CD4-positive, alpha-beta T cell treated with Interleukin-15 for 1 hour (primary cell): ENCODE data around the gene RABAC1.

Experiments
- DNase-seq: peaks from one replicate; pipeline ENCODE4 v3.0.0-alpha.2; 2020

The RABAC1 gene

DNA sequence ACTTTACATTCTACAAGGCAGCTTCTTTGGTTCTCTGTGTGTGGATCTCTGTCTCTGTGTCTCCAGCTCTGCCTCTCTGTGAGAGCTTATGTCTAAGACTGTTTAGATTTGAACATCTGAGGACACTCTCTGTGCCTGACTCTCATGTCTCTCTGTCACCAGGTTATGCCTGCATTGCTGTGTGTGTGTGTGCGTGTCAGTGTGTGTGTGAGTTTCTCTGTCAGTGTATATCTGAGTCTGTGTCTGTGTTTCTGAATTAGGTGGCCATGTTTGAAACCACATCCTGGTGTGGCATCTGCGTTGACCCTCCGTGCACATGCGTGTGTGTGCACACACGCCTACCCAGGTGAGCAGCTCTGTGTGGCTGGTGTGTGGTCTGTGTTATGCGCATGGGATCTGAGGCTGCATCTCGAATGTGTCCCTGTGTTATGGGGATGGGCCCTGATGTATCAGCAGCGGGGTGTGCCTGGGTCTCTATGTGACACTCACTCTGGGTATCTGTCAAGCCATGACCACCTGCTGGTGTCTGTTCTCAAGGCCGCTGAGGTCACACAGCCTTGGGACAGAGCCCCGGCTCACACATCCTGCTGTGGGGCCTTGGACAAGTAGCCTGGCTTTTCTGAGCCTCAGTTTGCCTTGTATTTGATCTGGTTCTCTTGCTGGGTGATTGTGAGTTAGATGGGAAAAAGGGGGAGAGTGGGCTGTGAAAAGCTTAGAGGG, 28.2 kb upstream of the RABAC1 start:
- DNase-seq = no peak

DNA sequence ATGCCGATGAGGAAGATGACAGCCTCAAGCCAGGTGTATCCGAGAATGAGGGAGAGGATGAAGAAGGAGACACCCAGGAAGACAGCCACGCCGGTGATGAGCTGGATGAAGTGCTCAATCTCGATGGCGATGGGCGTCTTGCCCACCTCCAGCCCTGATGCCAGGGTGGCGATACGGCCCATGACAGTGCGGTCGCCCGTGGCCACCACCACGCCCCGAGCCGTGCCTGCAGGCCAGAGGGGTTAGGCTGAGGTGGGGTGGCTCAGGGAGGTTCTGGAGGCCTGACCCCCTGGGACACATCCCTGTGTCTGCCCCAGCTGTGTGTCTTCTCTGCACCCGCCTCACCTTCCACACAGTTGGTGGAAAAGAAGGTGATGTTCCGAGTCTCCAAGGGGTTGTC, 25.8 kb upstream of the RABAC1 start:
- DNase-seq = no peak

DNA sequence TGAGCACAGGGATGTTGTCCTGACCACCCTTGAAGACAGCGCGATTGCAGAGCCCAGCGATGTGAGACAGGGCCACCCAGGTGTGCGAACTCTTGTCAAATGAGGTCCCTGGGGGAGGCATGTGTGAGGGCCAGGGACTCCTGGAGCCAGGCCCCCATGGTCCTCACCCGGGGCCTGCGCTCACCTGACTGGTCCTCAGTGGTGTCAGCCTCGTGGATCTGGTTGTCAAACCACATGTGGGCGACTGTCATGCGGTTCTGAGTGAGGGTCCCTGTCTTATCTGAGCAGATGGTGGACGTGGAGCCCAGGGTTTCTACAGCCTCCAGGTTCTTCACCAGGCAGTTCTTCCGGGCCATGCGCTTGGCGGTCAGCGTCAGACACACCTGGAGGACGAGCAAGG, 22.6 kb upstream of the RABAC1 start:
- DNase-seq = no peak

DNA sequence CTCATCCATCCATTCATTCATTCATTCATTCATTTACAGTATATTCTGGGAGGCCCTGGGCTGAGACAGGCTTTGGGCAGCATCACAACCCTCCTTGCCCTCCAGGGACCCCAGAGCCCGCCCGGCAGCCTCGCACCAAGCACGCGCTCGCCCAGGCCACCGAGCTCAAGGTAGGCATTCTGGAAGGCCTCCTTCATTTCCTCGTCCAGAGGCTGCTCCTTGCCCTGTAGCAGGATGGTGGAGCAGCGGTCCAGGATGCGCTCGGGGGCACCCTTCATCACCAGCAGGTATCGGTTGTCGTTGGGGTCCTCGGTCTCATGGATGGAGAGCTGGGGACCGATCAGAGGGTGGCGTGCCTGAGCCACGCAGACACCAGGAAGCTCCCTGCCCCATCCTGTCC, 19.3 kb upstream of the RABAC1 start:
- no peak for DNase-seq

DNA sequence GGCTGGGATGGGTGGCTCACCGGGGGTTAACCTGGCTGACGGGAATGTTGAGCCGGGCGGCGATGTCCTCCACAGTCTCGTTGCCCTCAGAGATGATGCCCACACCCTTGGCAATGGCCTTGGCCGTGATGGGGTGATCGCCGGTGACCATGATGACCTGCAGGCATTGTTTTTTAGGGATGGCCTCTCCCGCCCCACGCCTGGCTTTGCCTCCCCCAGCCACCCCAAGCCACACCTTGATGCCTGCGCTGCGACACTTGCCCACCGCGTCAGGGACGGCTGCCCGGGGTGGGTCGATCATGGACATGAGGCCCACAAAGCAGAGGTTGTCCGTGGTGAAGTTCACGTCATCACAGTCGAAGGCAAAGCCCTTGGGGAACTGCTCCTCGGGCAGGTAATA, 18.8 kb upstream of the RABAC1 start:
- DNase-seq = no peak

DNA sequence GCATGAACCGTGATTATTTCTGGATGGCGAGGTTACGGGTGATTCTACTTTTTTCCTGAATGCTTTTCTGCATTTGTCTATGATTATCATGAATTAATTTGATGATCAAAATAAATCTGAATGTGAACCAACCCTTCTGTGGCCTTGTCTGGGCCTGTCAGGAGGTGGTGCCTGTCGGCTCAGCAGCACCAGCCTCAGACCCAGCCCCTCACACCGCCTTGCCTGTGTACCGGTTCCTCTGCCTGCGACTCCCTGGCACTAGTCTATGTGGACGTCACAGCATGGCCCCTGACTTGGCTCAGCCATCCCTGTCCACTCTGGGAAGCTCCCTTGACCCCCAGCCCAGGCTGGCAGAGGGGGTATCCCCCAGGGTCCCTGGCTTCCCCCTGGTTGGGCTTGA, 15.5 kb upstream of the RABAC1 start:
- DNase-seq = no peak

DNA sequence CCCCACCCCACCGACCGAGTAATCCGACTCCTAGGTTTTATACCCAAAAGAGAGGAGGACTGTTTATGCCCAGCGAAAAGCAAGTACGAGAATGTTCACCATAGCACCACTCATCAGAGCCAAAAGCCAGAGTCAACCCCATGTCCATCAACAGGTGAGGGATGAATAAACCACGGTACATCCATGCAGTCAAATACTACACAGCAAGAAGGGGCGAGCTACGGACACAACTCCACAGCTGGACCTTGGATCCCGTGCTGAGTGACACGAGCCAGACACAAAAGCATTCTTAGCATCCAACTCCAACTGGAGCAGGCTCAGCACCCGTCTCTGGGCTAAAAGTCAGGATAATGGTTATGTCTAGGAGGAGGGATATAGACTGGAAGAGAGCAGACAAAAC, 12.2 kb upstream of the RABAC1 start:
- no peak for DNase-seq

DNA sequence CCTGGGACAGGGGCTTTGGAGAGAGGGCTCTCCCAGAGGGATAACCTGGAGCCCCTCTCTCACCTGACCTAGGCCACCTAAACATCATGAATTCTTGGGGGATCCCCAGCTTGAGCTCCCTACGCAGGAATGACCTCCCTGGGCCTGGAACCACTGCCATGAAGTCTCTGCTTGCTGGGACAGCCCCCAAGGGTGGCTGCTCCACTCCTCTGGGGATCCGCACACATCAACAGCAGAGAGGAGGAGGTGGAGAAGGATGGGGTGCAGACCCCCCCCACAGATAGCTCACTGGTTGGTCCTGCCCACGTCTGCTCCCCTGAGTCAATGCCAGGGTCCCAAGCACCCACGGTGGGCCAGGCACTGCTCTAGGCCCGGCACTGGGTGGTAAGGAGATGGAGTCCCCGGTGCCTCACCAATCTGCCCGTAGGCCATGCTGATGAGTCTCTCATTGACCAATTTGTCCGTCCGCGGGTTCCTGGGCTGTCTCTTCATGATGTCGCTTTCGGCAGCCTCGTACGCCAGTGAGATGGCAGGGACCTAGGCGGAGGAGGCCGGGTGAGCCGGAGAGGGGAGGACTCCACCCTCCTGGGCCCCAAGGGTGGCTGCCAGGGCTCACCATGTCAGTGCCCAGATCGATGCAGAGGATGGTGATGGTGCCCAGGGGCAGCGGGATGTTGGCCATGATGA, 10.8 kb upstream of the RABAC1 start:
- DNase-seq = no peak

DNA sequence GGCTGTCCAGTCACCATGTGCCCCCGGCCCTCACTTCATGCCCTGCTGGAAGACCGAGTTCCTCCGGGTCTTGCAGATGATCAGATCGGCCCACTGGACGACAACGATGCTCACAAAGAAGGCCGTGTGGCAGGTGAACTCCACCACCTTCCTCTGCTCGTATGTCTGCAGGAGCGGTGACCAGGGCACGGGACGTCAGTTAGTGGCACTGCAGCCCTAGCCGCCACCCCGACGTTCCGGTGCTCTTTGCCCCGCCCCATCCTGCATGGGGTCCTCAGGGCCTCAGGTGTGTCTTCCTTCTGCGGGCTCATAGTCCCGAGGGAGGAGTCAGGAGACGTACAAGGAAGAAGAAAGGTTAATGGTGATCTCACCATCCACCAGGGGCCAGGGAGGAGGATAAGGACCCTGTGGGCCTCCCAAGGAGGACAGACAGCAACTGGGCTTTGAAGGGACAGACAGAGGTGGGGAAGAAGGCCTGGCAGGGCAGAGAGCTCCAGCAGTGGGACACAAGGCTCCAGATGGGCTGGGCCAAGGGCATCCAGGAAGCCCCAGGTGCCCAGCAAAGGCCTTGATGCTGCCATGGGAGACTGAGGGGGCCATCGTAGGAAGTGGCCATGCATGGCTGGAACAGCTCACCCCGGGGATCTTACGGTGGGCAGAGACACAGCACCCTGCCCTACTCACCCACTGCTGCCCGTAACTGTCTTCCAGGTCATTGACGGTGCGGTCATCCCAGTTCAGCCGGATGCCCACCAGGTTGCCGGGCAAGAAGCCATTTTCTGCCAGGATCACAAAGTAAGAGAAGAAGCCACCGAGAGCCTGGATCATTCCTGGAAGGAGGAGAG, 9.9 kb upstream of the RABAC1 start:
- DNase-seq = no peak

DNA sequence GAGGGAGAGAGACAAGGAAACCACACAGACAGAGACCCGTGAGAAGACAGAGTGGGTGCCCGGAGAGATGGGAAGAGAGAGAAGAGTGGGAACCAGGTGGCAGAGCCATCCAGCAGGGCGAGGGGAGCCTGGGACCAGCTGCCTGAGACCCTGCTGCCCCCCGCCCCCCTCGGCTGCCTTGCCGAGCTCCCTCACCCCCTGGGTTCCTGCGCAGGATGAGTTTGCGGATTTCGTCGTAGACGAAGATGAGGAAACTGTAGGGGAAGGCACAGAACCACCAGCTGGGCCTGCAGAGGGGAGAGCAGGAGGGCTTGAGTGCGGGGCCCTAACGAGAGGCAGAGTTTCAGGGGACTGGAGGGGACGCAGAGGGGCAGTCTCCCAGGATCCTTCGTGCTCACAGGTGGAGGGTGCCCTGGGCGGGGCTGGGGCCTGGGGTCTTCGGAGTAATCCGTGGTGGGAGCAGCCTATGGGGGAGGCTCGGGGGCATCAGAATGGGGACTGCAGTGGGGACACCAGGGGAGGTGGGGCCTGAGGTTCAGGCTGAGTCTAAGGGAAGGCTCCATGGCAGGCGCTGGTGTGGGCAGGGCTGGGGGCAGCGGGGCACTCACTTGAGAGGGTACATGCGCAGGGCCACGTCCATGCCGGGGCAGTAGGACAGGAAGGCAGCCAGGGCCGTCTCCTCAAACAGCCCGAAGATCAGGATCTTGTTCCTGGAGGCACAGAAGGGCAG, 8.1 kb upstream of the RABAC1 start:
- DNase-seq = no peak

DNA sequence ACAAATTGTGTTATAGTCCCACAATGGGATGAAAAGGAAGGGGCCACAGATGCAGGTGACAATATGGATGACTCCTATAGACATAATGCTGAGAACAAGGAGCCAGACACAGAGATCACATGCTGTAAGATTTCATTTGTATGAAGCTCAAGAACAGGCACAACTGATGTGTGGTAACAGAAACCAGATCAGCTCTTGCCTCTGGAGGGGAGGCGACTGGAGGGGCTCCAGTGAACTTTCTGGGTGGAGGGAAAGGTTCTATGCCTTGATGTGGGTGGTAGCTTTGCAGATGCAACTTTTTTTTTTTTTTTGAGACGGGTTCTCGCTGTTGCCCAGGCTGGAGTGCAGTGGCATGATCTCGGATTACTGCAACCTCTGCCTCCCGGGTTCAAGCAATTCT, 6.0 kb upstream of the RABAC1 start:
- no peak for DNase-seq

DNA sequence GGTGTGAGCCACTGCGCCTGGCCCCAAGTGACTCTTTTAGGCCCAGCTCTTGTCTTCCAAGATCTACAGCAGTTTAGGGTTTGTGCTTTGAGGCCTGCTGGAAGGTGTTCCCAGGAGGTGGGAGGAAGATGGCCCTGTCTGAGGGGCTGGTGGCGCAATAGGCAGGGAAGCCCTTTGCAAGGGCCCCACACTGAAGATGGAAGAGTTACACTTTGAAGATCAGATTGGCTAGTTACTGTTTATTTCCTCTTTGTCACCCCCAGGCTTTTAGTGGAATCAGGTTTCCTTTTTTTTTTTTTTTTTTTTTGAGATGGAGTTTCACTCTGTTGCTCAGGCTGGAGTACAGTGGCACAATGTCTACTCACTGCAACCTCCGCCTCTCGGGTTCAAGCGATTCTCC, 1.9 kb upstream of the RABAC1 start:
- DNase-seq = no peak

DNA sequence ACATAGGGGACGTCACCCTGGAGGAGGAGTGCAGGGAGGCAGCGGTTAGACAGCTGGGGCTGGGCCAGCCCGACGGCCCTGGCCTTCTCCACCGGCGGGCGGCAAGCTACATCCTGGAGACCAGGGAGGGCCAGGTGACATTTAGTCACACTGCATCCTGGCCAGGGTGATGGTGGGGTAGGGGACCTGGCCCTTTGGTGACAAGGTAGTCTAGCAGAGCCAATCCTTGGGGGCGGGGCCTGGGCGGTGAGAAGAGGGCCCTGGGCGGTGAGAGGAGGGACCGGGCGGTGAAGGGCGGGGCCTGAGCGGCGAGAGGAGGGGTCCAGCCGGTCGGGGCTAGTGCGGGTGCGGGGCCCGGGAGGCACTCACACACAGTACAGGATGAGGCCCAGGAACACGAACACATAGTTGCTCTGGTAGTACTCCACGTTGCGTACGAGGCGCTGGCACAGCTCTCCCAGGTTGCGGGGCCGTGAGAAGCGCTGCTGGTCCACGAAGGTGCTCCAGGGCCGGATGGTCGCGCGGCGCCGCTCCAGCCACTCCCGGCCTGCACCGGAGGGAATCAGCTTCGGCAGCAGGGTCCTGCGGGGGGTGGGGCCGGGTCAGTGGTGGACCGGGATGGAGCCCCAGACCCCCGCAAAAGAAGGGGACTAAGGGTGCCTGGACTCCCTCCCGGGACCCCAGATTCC, 610 bp downstream of the RABAC1 start:
- peak; percentile 80 for DNase-seq

DNA sequence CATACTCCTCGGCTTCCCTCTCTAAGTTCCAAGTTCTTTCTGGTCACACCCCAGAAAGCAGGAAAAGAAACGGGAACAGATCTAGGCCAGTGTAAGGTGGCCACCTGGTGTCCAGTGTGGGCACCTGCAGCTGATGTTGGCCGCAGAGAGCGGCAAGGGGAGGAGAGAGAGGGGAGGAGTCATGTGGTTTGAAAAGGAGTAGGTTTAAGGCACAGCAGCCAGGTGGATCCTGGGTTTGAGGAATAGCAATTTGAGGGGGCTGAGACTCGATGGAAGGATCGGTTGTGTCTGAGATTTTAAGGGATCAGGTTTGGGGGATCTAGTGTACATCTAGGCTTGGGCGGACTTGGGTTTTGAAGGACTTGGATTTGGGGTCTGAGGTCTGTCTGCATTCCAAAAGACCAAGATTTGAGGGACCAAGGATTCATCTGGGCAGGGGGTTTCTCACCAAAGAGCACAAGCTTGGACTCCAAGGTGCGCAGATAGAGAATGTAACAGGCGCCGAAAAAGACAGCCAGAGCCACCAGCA, 1.2 kb downstream of the RABAC1 start:
- peak; percentile 57 for DNase-seq

DNA sequence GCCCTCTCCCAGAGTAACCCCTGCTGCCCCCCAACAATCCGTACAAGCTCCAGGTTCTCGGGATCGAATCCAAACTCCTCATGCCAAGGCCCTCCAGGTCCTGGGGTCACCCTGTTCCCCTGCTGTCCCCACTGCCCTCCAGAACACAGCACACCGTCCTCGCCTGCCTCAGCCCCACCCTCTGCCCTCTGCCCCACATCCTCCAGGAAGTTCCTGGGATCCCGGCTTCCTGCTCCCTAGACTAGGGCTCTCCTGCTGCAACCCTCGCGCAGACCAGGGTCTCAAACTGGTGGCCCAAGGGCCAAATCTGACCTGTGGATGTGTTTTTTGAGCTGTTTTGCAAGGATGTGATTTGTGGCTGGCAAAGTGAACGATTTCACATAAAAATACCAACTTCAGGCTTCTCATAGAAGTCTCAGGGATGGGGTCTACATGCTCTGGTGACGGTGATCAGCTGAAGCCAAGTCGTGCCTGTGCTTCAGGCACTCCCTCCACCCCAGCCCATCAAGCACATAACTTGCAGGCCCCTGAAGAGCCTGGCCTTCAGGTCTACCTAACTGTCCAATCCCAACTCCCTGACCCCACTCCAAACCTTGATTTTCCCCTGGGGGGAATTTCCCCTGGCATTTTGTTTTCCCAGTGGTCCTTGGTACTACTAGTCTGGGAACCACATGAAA, 1.8 kb downstream of the RABAC1 start:
- DNase-seq = no peak

DNA sequence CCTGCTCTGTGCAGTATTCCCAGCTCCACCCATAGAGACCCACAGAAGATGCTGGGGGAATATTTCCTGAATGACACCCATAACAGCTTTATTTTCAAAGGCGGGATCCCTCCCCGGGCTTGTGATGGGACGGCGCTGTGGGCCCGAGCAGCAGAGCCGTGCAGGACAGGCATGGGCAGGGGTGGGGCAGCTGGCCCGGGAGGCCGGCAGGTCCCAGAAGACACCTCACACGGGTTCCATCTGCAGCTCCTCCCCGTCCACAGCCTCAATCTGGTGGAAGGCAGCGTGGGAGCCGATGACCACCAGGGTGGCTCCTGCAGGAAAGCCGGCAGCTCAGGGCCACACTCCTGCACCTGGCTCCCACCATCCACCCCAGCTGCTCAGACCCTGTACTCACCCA, 2.5 kb downstream of the RABAC1 start:
- no peak for DNase-seq

DNA sequence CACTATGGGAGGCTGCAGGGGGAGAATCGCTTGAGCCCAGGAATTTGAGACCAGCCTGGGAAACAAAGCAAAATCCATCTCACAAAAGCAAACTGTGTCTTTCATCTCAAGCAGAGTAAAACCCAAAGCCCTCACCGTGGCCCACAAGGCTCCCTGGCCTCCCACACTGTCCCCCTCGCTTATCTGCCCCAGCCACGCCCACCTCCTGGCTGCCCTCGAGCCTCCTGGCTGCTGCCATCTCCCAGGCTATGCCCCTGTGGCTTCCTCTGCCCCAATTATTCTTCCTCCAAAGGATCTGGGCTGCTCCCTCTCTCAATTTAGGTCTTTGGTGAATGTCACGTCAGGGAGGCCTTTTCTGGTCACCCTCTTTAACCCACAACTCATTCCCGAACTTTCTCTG, 3.6 kb downstream of the RABAC1 start:
- DNase-seq = no peak

DNA sequence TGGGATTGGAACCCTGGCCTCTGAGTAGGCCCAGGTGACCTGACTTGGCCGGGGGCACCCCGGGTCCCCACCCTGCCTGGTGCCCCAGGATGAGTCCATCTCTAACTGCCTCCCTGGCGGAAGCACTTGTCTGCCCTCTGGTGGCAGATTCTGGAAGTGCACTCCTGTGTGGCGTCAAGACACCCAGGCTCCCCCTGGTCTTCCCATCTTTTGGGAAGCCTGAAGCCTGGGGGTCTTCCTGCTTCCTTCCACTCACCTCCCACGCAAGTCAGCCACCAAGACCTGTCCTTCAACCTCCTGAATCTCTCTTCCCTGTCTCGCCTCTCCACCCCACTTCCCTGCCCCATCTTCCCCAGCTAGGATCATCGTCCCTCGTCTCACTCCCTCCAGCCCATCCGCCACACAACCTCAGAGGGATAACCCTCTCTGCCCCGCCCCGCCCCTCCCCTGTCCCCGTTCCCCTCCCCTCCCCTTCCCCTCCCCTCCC, 7.4 kb downstream of the RABAC1 start:
- peak; percentile 77 for DNase-seq

DNA sequence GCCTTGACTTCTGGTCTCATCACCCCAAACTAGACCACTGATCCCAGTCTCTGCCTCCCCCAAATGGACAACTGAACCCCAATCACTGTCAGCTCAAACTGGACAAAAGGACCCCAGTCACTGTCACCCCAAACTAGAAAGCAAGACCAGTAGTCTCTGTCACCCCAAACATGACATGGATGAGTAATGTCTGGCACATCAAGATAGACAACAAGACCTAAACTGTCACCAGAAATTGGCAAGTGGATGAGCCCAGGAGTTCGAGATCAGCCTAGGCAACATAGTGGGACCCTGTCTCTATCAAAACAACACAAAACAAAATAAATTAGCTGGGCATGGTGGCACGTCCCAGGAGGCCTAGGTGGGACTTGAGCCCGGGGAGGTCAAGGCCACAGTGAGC, 12.0 kb downstream of the RABAC1 start:
- no peak for DNase-seq

DNA sequence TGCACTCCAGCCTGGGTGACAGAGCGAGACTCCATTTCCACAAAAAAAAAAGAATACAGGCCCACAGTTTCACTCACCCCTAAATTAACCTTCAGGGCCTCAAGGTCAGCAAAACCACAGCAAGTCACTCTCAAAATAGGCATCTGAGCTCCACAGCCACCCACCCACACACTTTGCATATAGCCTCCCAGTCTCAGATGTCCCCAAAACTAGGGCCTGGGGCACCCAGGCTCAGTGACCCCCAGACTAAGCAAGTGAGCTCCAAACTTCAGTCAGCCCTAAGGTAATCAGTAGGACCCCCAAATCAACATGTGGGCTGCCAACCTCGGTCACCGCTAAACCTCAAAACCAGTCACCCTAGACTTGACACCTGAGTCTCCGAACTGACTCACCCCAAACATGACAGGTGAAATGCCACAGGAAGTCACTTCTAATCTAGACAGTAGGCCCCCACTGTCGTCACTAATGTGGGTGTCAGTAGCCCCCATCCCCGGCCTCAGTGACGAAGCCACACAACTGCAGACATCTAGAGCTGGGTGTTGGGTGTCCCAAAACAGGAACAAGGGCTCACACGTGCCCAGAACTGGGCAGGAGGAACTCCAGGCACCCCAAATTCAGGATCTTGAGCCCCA, 13.9 kb downstream of the RABAC1 start:
- DNase-seq = peak; percentile 95

DNA sequence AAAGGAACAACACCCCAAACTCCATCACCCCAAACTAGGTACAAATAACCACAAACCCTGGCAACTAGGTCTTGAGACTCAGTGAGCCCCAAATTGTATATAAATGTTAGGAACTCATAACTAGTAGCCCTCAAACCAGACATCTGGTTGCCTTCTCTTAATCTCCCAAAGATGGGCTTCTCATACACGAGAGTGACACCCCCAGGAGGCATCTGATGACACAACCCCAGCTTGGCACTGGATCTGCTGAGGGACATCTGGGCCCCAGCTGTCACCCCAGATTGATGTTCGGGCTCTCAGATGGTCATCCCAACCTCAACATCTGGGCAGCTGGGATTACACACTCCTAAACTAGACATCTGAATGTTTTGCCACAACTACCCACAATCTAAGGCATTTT, 14.8 kb downstream of the RABAC1 start:
- DNase-seq = no peak
